ENCODE results near the gene SBF2. TPM values are rescaled to one million over a fixed set of nuclear protein-coding genes. Genes with fewer than 3 reads are reported as not detected.

Gene SBF2
- total and polyA plus RNA-seq, 2 of the 13 experiments (the other 11 are each of a cell fraction or from before 2014, with no cell fraction given) = 24.0 to 45.8 TPM

- TF ChIP-seq ZNF670 (CRISPR knock-in tag; IDR thresholded peaks at IDR 0.05; ENCODE audit: borderline replicate concordance) = 0 out of 2 replicates have a peak, but pooled peaks have one; percentile 45
- no peak for TF ChIP-seq EHMT2 (IDR thresholded peaks at IDR 0.05; ENCODE audit: borderline replicate concordance, low read depth, low read length)
- peak; percentile 92 for TF ChIP-seq ZBTB7B (CRISPR knock-in tag; IDR thresholded peaks at IDR 0.05)
- TF ChIP-seq ZNF574 (CRISPR knock-in tag; IDR thresholded peaks at IDR 0.05) = peak; percentile 61
- peak; percentile 77; the same call in 1 of the 2 replicates for TF ChIP-seq ZSCAN21 (CRISPR knock-in tag; IDR thresholded peaks at IDR 0.05; ENCODE audit: borderline replicate concordance)
- TF ChIP-seq PRPF4 (IDR thresholded peaks at IDR 0.05; ENCODE audit: low read depth, low read length, poor library complexity, severe bottlenecking) = no peak
- no peak for TF ChIP-seq CHD2 (IDR thresholded peaks at IDR 0.05; ENCODE audit: low read depth, low read length)
- TF ChIP-seq PRDM4 (CRISPR knock-in tag; IDR thresholded peaks at IDR 0.05; ENCODE audit: borderline replicate concordance) = no peak
- TF ChIP-seq SOX5 (CRISPR knock-in tag; IDR thresholded peaks at IDR 0.05; ENCODE audit: borderline replicate concordance) = peak; percentile 80
- TF ChIP-seq ZNF136 (CRISPR knock-in tag; IDR thresholded peaks at IDR 0.05; ENCODE audit: low read depth) = no peak
- TF ChIP-seq PITX1 (CRISPR knock-in tag; IDR thresholded peaks at IDR 0.05) = peak; percentile 77; the same call in 1 of the 2 replicates
- TF ChIP-seq GATAD1 (CRISPR knock-in tag; IDR thresholded peaks at IDR 0.05) = peak; percentile 43; the same call in 1 of the 2 replicates
- peak; percentile 44 for TF ChIP-seq STAG1 (CRISPR knock-in tag; IDR thresholded peaks at IDR 0.05)
- no peak for TF ChIP-seq ZFP82 (CRISPR knock-in tag; IDR thresholded peaks at IDR 0.05; ENCODE audit: borderline replicate concordance)
- TF ChIP-seq ZNF850 (CRISPR knock-in tag; conservative IDR thresholded peaks at IDR 0.05) = no peak
- peak; percentile 74; the same call in 1 of the 2 replicates for TF ChIP-seq ZSCAN5A (CRISPR knock-in tag; IDR thresholded peaks at IDR 0.05; ENCODE audit: borderline replicate concordance)
- TF ChIP-seq ZNF558 (CRISPR knock-in tag; IDR thresholded peaks at IDR 0.05; ENCODE audit: borderline replicate concordance) = 0 out of 2 replicates have a peak, but pooled peaks have one; percentile 35
- TF ChIP-seq ZNF263 (CRISPR knock-in tag; IDR thresholded peaks at IDR 0.05) = no peak
- no peak for TF ChIP-seq RFX3 (CRISPR knock-in tag; IDR thresholded peaks at IDR 0.05)
- 0 out of 2 replicates have a peak, but pooled peaks have one; percentile 17 for TF ChIP-seq ZNF616 (CRISPR knock-in tag; IDR thresholded peaks at IDR 0.05; ENCODE audit: low read depth)
- TF ChIP-seq DPF2 (CRISPR knock-in tag; IDR thresholded peaks at IDR 0.05; ENCODE audit: borderline replicate concordance, low read depth) = peak; percentile 65; the same call in 1 of the 2 replicates
- TF ChIP-seq ZNF550 (CRISPR knock-in tag; IDR thresholded peaks at IDR 0.05; ENCODE audit: borderline replicate concordance) = no peak
These were observed 4.9 kb downstream of the SBF2 start (continued) for GRCh38 chr11:10288881-10289764.
